ENCODE results near the gene DKKL1.
A peak's percentile ranks its signal among the peaks of the same experiment; 100 is the strongest.

Gene DKKL1

GRCh38 chr19:49338023-49338677, 25.5 kb upstream of the DKKL1 start:
- no peak for DNase-seq

DNA sequence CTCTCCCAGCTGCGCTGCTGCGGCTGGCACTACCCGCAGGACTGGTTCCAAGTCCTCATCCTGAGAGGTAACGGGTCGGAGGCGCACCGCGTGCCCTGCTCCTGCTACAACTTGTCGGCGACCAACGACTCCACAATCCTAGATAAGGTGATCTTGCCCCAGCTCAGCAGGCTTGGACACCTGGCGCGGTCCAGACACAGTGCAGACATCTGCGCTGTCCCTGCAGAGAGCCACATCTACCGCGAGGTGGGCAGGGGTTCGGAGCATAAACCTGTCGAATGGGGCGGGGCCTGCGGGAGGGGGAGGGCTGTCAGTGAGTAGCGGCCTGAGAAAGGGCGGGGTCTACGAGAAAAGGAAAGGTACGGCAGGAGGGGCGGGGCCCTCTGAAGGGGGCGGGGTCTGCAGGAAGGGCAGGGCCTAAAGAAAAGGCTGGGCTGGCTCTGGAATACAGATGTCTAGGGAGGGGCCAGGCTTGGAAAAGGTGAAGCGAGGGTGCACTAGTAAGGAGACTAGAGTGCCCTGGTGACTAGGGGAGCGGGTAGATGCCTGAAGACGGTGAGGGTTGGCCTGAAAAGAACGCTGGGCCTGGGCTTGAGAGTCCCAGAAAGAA, 24.9 kb upstream of the DKKL1 start:
- no peak for DNase-seq

GRCh38 chr19:49339301-49340068, 24.2 kb upstream of the DKKL1 start:
- no peak for DNase-seq

GRCh38 chr19:49340069-49340864, 23.4 kb upstream of the DKKL1 start:
- no peak for DNase-seq

DNA sequence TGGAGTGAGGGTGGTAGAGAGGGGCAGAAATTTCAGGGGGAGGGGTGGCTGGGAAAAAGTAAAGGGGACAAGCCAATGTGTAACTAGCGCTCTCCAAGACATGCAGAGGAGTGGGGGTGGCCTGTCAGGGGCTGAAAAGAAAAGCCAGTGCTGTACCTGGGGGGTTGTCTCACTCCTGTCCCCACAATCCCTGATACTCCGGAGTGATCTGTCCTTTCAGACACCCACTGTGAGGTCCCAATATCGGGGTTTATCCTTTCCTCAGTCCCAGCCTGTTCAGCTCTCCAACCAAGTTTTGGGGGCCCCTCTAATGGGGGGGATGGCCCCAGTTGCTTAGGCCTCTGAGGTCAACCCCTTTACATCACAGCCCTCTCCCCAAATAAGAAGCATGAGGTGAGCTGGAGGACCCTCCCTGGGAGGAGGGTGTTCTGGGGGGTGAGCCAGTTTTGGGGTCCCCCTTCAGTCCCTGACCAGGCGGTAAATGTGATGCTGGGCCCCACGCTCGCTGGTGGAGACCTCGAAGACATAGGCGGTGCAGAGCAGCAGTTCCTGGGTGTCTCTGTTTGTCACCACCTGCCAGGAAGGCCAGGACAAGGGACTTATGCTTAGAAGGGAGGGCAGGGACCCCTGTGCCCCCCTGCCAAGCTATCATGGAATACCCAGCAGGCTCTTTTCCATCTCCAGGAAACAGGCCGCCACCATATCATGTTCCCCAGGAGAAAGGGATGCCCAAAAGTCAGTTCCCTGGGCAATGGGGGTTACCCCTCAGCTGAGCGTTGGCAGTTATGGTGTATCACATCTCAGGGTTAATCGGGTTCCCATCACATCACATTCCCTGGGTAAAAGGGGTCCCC, 22.6 kb upstream of the DKKL1 start:
- no peak for DNase-seq

GRCh38 chr19:49342291-49342721, 21.4 kb upstream of the DKKL1 start:
- no peak for DNase-seq

DNA sequence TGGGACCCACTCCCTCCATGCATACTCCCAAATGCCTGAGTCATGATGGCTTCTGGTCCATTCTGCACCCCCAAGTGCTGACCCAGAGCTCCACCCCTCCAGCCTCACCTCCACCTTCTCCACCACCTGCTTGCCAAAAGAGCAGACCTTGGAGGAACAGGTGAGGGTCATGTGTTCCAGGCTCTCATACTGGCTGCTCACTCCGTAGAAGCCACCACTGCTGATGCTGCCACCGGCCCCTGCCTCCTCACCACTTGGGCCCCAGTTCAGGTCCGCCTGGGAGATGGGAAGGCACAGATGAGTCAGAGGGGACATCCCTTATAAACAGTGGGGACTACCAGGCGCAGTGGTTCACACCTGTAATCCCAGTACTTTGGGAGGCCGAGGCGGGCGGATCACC, 20.6 kb upstream of the DKKL1 start:
- DNase-seq, result no peak

- DNase-seq, result no peak
Observed at GRCh38 chr19:49344505-49345423, 18.9 kb upstream of the DKKL1 start.

DNA sequence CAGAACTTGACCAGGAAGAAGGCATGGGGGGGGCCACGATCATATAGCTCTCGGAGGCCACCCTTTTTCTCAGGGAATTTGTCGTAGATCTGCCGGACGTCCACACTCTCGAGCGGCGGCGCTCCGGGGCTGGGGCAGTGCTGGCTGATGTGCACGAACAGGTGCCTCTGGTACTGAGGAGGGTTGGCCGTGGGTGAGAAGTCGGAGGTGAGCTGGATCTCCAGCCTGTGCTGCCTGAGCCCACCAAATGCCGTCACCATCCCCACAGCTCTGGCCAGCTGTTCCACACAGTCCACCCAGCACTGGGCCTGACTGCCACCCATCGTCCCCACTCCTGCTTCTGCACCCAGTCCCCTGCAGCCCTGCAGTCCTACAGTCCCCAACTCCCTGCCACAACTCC, 16.5 kb upstream of the DKKL1 start:
- no peak for DNase-seq

DNA sequence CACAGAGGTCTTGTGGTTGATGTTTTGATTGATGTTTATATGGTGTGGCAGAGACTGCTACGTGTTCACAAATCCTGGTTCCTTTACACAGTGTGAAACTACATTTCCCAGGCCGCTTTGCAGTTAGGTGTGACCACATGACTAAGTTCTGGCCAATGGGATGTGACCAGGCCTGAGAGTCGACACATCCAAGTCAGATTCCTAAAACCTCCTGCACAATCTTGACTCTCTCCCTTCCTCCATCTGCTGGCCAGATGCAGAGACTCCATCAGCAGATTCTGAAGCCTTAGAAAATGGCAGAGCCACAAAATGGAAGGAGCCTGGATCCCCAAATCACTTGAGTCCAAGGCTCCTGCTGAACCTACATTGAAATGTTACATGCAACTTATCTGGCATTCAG, 15.8 kb upstream of the DKKL1 start:
- DNase-seq, result no peak

DNA sequence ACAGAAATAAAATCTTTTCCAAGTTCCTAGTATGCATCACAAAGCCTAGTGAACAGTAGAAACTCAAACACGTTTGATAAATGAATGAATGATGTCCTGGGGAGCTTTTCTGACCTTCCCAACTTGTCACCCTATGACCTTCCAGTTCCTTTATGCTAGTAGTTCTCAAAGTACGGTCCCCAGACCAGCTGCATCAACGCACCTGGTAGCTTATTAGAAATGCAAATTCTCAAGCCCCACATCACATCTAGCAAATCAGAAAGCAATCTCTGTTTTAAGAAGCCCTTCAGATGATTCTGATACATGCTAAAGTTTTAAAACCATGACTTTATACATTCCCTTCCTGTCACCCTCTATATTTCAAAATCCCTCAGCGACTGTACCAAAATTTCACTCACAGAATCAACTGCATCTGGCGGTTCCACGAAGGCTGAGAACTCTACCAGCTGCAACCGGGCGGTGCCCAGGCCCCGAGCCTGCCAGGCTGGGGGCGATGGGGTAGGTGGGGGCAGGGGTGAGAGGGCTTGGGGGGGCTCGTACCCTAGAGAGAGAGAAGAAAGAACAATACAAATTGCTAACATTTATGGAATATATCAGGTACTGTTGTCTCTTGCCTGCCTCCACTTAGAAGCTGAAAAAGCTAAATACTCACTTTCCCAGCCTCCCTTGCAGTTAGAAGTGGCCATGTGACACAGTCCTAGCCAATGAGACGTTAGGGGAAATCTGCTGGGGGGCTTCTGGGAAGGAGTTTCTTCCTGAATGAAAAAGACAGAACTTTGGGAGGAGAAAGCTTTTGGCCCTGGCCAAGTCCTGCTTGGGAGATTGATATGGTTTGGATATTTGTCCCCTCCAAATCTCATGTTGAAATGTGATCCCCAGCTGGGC, 15.1 kb upstream of the DKKL1 start:
- DNase-seq, result no peak

GRCh38 chr19:49349567-49349966, 14.1 kb upstream of the DKKL1 start:
- DNase-seq, result no peak

GRCh38 chr19:49355909-49356353, 7.7 kb upstream of the DKKL1 start:
- no peak for DNase-seq

DNA sequence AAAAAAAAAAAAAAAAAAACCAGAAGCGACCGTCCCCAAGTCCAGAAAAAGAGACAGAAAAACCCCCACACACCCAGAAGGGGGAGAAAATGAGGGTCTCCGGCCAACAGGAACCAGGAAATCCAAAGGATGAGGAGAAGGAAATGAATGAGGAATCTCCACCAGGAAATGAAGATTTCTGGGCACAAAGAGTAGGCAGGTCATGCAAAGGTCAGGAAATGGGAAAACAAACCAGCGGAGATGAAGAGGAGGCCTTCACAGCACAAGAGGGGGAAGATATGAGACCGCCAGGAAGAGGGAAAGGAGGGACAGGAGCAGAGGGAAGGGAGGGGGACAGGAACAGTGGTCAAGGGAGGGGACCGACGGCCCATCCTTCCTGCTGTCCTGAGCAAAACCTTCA, 7.3 kb upstream of the DKKL1 start:
- DNase-seq, result no peak

DNA sequence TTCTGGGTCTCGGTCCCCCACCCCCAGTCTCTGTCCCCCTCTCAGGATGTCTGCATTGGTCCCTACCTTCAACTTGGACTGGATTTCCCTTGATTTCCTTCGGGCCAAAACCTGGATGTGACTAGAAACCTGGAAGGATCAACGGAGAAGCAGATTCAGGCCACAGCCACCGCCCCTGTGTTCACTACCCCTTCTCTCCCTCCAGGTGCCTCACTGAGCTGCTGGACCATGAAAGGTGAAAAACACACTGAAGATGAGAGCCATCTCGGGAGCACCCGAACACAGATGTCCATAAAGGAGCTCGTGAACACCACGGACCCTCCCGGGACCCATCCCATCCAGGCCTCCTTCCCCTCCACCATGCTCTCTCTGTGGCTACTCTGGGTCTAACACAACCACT, 6.5 kb upstream of the DKKL1 start:
- no peak for DNase-seq

GRCh38 chr19:49359851-49360820, 3.5 kb upstream of the DKKL1 start:
- DNase-seq, result no peak

DNA sequence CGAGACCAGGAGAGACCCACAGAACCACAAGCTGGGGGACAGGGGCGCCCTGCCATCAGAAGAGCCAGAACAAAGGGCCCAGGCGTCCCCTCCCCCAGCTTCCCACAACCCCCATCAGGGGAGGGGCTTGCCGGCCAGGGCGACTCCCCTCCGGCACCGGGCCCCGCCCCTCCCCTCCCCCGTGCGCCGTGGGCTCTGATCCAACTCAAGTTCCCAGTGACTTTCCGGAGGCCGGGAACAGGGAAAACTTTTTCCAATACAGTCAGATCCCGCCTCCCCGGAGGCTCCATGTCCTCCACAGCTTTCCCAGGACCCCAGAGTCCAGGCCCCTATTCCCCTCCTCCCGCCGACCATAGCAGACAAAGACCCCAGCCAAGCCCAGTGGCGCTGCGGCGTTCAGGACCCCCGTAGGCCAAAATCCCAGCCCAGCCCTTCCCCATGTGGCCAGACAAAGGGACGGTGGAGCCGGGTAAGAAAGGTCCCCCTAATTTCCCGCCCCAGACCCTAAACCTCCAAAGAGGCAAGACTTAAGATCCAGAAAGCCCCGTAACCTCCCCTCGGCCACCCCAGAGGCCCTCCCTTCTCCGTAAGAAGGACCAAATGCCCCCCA, 2.1 kb upstream of the DKKL1 start:
- peak; percentile 11 for DNase-seq
